Nephron progenitor cell (in vitro differentiated cells): Measurements from ENCODE around the gene RAB28.

Experiments
- DNase-seq: peaks from one replicate; pipeline ENCODE4 v3.0.0; 2021
- H3K27ac Mint-ChIP-seq: 2 replicates; pipeline ENCODE4 v1.8.0; 2021; ENCODE audit warnings: mild to moderate bottlenecking, moderate library complexity, mixed read lengths
- H3K27me3 Mint-ChIP-seq: 2 replicates; pipeline ENCODE4 v1.8.0; 2021; ENCODE audit warnings: mild to moderate bottlenecking, low read depth, mixed read lengths; ENCODE audit not compliant: poor library complexity
- H3K36me3 Mint-ChIP-seq: 2 replicates; pipeline ENCODE4 v1.8.0; 2021; ENCODE audit warnings: low read depth, mixed read lengths
- H3K4me1 Mint-ChIP-seq: 2 replicates; pipeline ENCODE4 v1.8.0; 2021; ENCODE audit warnings: mixed read lengths
- H3K4me3 Mint-ChIP-seq: 2 replicates; pipeline ENCODE4 v1.8.0; 2021; ENCODE audit warnings: mild to moderate bottlenecking, moderate library complexity, mixed read lengths
- H3K9me3 Mint-ChIP-seq: 2 replicates; pipeline ENCODE4 v1.8.0; 2021; ENCODE audit warnings: mild to moderate bottlenecking, moderate library complexity, mixed read lengths
- TF ChIP-seq, protein P1 (sequence below): fragments of 200-600 bp; sonication (generic); IDR thresholded peaks from 2 replicates; pipeline ENCODE4 v1.5.0; 2021; ENCODE audit warnings: antibody characterized with exemption

RAB28 gene

DNA sequence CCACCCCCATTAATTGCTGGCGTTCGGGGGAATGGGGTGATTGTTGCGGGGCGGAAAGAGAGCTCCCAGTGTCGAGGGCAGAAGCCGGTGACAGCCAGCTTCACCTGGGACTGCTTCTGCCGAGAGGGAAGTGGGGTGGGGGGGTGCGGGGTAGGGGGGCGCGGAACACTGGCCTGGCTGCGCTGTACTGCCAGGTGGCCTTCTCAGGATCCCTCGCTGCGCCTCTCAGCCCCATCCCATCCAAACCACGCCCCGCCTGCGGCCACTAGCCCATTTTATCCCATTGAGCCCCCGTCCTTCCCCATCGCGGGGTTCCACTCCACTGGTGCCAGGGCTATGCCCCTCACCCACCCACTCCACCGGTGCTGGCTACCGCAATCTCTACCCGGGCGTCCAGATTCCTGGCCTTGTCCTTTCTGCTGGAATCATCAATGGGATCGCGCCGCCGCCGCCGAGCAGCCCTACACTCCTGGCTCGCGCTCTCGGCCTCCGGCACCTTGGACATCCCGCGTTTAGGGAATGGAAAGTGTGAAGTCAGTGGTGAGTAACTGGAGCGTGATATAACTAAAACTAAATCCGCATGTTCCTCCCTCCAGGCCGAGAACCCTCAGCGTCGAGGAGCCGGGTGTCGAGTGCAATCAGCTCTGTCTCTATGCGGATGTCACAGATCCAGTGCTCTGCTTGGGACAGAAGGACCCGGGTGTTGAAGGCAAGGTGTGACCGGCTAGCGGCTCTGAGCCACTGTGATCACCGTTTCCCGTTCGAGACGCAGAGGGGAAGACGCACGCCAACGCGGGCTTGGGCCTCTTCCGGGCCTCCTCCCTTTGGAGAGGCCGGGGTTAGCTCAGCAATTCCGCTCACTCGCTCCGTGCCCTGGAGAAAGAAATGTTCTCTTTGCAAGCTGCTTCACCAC, 39.7 kb upstream of the RAB28 start:
- Mint-ChIP-seq H3K4me1 (peaks cover 7% of the 10 kb centered on the region), H3K9me3 (peaks cover 31% of the 10 kb centered on the region), H3K4me3 (no peak overlapping the region), H3K27me3 (peaks cover 99% of the 10 kb centered on the region), H3K27ac (no peak overlapping the region), H3K36me3 (no peaks in the 10 kb centered on the region)
- TF ChIP-seq, protein P1, sequence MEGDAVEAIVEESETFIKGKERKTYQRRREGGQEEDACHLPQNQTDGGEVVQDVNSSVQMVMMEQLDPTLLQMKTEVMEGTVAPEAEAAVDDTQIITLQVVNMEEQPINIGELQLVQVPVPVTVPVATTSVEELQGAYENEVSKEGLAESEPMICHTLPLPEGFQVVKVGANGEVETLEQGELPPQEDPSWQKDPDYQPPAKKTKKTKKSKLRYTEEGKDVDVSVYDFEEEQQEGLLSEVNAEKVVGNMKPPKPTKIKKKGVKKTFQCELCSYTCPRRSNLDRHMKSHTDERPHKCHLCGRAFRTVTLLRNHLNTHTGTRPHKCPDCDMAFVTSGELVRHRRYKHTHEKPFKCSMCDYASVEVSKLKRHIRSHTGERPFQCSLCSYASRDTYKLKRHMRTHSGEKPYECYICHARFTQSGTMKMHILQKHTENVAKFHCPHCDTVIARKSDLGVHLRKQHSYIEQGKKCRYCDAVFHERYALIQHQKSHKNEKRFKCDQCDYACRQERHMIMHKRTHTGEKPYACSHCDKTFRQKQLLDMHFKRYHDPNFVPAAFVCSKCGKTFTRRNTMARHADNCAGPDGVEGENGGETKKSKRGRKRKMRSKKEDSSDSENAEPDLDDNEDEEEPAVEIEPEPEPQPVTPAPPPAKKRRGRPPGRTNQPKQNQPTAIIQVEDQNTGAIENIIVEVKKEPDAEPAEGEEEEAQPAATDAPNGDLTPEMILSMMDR = no peak
- DNase-seq = no peak

DNA sequence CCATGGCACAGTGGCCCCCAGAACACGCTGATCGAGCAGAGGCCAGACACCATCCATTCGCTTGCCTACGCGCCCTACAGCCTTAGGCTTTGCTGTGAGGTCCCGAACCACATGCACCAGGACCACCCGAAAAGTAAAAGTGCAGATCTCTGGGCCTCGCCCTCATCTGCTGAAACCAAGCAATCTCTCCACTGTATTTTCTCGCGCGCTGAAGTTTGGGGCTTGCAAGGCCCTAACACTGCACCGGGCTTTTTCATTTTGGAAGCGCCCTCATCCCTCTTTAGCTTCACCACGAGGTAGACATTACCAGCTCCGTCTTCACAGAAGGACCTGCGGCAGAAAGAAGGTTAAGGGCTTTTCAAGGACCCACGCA, 39.0 kb upstream of the RAB28 start:
- Mint-ChIP-seq H3K27ac (no peak overlapping the region), H3K4me3 (no peak overlapping the region), H3K9me3 (peaks cover 31% of the 10 kb centered on the region), H3K27me3 (peaks cover 97% of the 10 kb centered on the region), H3K4me1 (peaks cover 7% of the 10 kb centered on the region), H3K36me3 (no peaks in the 10 kb centered on the region)
- TF ChIP-seq, protein P1 = no peak
- no peak for DNase-seq

GRCh38 chr4:13522282-13523104, 38.4 kb upstream of the RAB28 start:
- no peak overlapping the region for H3K4me3 Mint-ChIP-seq
- H3K9me3 Mint-ChIP-seq = peaks cover 31% of the 10 kb centered on the region
- no peak for DNase-seq
- no peak overlapping the region for H3K27ac Mint-ChIP-seq
- H3K36me3 Mint-ChIP-seq = no peaks in the 10 kb centered on the region
- TF ChIP-seq, protein P1 = no peak
- peaks cover 96% of the 10 kb centered on the region for H3K27me3 Mint-ChIP-seq
- peaks cover 7% of the 10 kb centered on the region for H3K4me1 Mint-ChIP-seq

- DNase-seq = no peak
- Mint-ChIP-seq H3K27me3 (peaks cover 82% of the 10 kb centered on the region), H3K27ac (no peak overlapping the region), H3K4me1 (peaks cover 6% of the 10 kb centered on the region), H3K36me3 (no peaks in the 10 kb centered on the region), H3K4me3 (no peak overlapping the region), H3K9me3 (peaks cover 31% of the 10 kb centered on the region)
- TF ChIP-seq, protein P1 = no peak
Measured at GRCh38 chr4:13521047-13521446, 36.9 kb upstream of the RAB28 start.

GRCh38 chr4:13516315-13516860, 32.2 kb upstream of the RAB28 start:
- Mint-ChIP-seq H3K36me3 (no peaks in the 10 kb centered on the region), H3K4me1 (peaks cover 8% of the 10 kb centered on the region), H3K4me3 (no peak overlapping the region), H3K9me3 (no peaks in the 10 kb centered on the region), H3K27me3 (peaks cover 52% of the 10 kb centered on the region), H3K27ac (no peak overlapping the region)
- TF ChIP-seq, protein P1 = no peak
- DNase-seq = no peak
